Spinal cord (tissue), 10 donors: ENCODE measurements around the gene TES. TPM values are rescaled to one million over a fixed set of nuclear protein-coding genes. Genes with fewer than 3 reads are reported as not detected.

Experiments used
- DNase-seq, 6 donors: peaks; one replicate each; pipeline versions ENCODE4 v3.0.0 to v3.0.0-alpha.2; 2013 to 2015; ENCODE audit warnings: low spot score in 6 of 6, low read depth in 4 of 6
- H3K27ac ChIP-seq: one replicate; pipeline ENCODE4 v1.5.1; 2013; ENCODE audit warnings: low read depth, low read length, control low read depth
- H3K27me3 ChIP-seq: one replicate; pipeline ENCODE4 v1.6.1; 2013; ENCODE audit warnings: low read length; ENCODE audit not compliant: control insufficient read depth, insufficient read depth
- H3K36me3 ChIP-seq: one replicate; pipeline ENCODE4 v1.6.1; 2013; ENCODE audit warnings: low read length; ENCODE audit not compliant: control insufficient read depth, insufficient read depth
- H3K4me1 ChIP-seq: one replicate; pipeline ENCODE4 v1.6.1; 2013; ENCODE audit warnings: low read length; ENCODE audit not compliant: control insufficient read depth, insufficient read depth
- H3K4me3 ChIP-seq: one replicate; pipeline ENCODE4 v1.5.1; 2013; ENCODE audit warnings: low read depth, low read length, control low read depth
- H3K9me3 ChIP-seq: one replicate; pipeline ENCODE4 v1.6.1; 2013; ENCODE audit warnings: low read length; ENCODE audit not compliant: control insufficient read depth, insufficient read depth
- WGBS: methylation state at CpG from one replicate; pipeline ENCODE4 v1.1.5; 2013; ENCODE audit warnings: missing lambda C conversion rate; ENCODE audit not compliant: insufficient coverage; 5-methylcytosine and 5-hydroxymethylcytosine counted together
- long read RNA-seq, 4 donors: transcript quantifications; one replicate each; lab custom pipeline, GENCODE V29; 2026
- polyA plus RNA-seq, 2 donors: library from polyadenylated mRNA; unstranded; fragments of 120-200 nt; gene quantifications; one replicate each; pipeline ENCODE4 v1.2.1, GENCODE V29; 2013; ENCODE audit not compliant: insufficient read length in 2 of 2
- total RNA-seq, 2 donors: library from RNA; depleted of rRNA in 1 of 2; stranded (reverse); fragments of 120-200 nt in 1 of 2; fragments of >200 nt in 1 of 2; gene quantifications; one replicate each; pipeline versions ENCODE4 v1.2.3 to v1.2.4, GENCODE V29; 2013 to 2014
- donor health status: healthy.

TES gene, protein sequence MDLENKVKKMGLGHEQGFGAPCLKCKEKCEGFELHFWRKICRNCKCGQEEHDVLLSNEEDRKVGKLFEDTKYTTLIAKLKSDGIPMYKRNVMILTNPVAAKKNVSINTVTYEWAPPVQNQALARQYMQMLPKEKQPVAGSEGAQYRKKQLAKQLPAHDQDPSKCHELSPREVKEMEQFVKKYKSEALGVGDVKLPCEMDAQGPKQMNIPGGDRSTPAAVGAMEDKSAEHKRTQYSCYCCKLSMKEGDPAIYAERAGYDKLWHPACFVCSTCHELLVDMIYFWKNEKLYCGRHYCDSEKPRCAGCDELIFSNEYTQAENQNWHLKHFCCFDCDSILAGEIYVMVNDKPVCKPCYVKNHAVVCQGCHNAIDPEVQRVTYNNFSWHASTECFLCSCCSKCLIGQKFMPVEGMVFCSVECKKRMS
- total RNA-seq (10 to 100 TPM; 28.3 to 35.4 TPM), polyA plus RNA-seq (10 to 100 TPM; 13.1 to 13.7 TPM)
- long read RNA-seq, donor 1, transcript TES-201 (7 exons, 2,782 nt): major isoform, 5 of 10 reads
- long read RNA-seq, donor 1, partial matches to known transcripts: 5 of 10 reads
- long read RNA-seq, donor 1, other reads (novel, unspliced or antisense): 0 of 10 reads
- long read RNA-seq, donor 2, partial matches to known transcripts: 0 of 1 reads
- long read RNA-seq, donor 2, other reads (novel, unspliced or antisense): 0 of 1 reads
- long read RNA-seq, donor 3, partial matches to known transcripts: 0 of 5 reads
- long read RNA-seq, donor 3, other reads (novel, unspliced or antisense): 0 of 5 reads
- long read RNA-seq, donor 4, transcript TES-211 (3 exons, 911 nt): minor isoform, 8 of 186 reads
- long read RNA-seq, donor 4, transcript TES-201 (7 exons, 2,782 nt): major isoform, 21 of 186 reads
- long read RNA-seq, donor 4, partial matches to known transcripts: 157 of 186 reads
- long read RNA-seq, donor 4, other reads (novel, unspliced or antisense): 0 of 186 reads

DNA sequence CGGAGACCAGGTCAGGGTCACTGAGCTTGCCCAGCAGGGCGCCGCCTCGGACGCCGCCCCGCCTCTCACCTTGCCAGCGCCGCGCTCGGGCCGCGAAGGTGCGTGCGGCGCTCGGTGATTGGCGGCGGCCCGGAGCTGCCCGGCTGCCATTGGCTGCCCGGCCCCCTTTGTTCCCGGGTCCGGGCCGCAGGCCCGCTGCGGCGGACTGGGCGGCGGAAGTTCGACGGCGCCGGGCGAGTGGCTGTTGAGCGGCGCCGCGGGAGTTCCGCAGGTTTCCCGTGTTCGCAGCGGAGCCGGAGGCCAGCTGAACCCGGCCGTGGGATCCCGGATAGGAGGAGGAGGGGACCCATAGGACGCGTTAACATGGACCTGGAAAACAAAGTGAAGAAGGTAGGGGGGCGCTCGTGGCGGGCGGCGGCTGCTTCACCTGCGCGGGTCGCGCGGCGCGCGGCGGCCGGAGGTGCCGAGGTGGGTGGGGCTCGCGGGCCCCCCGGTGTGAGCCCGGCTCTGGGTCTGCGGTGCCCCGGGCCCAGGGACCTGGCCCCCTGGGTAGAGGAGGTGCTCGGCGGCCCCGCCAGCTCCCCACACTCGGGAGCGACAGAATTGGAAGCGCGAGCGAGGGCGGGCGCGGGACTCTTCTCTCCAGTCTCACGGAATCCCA lies at the start of gene TES:
TSS of gene TES (plus strand) at position 195 of the 661 bp plus-strand sequence. CDS start at position 364, 169 bp downstream.
- peak within 1 kb of the TSS; percentile 40 for H3K27ac ChIP-seq
- WGBS: under 1% methylated on average over 83 of the region's 83 CpGs
- peak in 3 of 6 donors; percentile 7 to 79 (median 71) for DNase-seq
- H3K9me3 ChIP-seq: no peaks in the 10 kb centered on the region
- no peaks in the 10 kb centered on the region for H3K36me3 ChIP-seq
- peak within 1 kb of the TSS; percentile 59 for H3K4me3 ChIP-seq
- peaks cover 27% of the 10 kb centered on the region for H3K27me3 ChIP-seq
- peaks cover 7% of the 10 kb centered on the region for H3K4me1 ChIP-seq

DNA sequence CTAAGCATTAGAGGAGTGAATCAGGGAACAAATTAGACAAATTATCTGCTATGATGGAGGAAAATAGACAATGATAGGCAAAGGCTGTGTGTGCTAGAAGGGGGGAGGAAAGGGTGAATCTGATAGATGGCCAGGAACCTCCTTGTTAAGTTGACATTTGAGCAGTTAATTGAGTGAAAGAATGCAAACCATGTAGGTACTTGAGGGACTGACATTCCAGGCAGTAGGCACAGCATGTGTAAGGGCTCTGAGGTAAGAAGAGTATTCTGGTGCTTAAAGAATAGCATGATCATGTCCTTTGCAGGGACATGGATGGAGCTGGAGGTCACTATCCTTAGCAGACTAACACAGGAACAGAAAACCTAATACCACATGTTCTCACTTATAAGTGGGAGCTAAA lies 48.6 kb upstream of the TES start:
- no peaks in the 10 kb centered on the region for H3K36me3 ChIP-seq
- H3K9me3 ChIP-seq: no peaks in the 10 kb centered on the region
- H3K27ac ChIP-seq: no peak overlapping the region
- no peaks in the 10 kb centered on the region for H3K4me1 ChIP-seq
- DNase-seq: no peak
- no peak overlapping the region for H3K4me3 ChIP-seq
- no peaks in the 10 kb centered on the region for H3K27me3 ChIP-seq

GRCh38 chr7:116162254-116162653 lies 48.1 kb upstream of the TES start:
- no peaks in the 10 kb centered on the region for H3K4me1 ChIP-seq
- H3K9me3 ChIP-seq: no peaks in the 10 kb centered on the region
- H3K4me3 ChIP-seq: no peak overlapping the region
- H3K36me3 ChIP-seq: no peaks in the 10 kb centered on the region
- H3K27me3 ChIP-seq: no peaks in the 10 kb centered on the region
- DNase-seq: no peak
- H3K27ac ChIP-seq: no peak overlapping the region

GRCh38 chr7:116162992-116163391 lies 47.3 kb upstream of the TES start:
- H3K27me3 ChIP-seq: no peaks in the 10 kb centered on the region
- no peaks in the 10 kb centered on the region for H3K36me3 ChIP-seq
- H3K4me1 ChIP-seq: no peaks in the 10 kb centered on the region
- H3K4me3 ChIP-seq: no peak overlapping the region
- H3K27ac ChIP-seq: no peak overlapping the region
- H3K9me3 ChIP-seq: no peaks in the 10 kb centered on the region
- DNase-seq: no peak

DNA sequence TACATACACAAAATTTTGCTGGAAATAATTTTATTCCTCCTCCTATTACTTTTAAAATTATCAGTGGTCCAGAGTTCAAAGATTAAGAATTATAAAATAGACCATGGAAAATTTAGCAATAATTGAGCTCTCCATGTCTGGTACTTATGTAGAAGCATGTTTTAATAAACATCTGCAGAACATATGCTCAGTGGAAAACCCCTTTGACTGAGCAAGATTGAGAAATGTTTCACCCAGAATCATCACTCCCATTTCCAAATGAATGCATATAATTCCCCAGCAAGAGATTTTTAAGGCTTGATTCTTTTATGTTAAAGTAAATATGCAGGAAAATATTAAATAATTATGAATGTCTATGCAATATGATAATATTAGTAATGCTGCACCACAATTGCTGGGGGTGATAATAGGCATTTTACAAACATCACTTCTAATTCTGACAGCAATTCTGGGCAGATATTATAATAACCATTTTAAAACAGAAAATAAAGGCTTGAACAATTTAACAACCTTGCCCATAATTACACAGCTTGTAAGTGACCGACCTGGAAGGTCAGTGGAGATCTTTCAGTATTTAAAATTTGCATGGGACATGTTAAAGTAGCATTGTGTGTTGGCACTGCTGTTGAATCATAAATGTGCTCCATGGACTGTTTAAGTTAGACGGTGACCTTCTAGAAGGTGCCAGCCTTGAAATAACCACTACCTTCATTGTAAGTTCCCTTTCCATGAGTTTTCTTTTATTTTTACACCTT lies 45.6 kb upstream of the TES start:
- no CpG with 5 or more reads among the region's 2 CpGs for WGBS

GRCh38 chr7:116165717-116166116 lies 44.6 kb upstream of the TES start:
- Histone ChIP-seq H3K4me1 (no peaks in the 10 kb centered on the region), H3K4me3 (no peak overlapping the region), H3K27me3 (no peaks in the 10 kb centered on the region), H3K36me3 (no peaks in the 10 kb centered on the region), H3K27ac (no peak overlapping the region), H3K9me3 (no peaks in the 10 kb centered on the region)
- DNase-seq: no peak
- WGBS: no CpG with 5 or more reads among the region's 2 CpGs

More for the DNA sequence above, 45.6 kb upstream of the TES start:
- Histone ChIP-seq H3K9me3 (no peaks in the 10 kb centered on the region), H3K27ac (no peak overlapping the region), H3K4me3 (no peak overlapping the region), H3K27me3 (no peaks in the 10 kb centered on the region), H3K4me1 (no peaks in the 10 kb centered on the region), H3K36me3 (no peaks in the 10 kb centered on the region)
- no peak for DNase-seq

DNA sequence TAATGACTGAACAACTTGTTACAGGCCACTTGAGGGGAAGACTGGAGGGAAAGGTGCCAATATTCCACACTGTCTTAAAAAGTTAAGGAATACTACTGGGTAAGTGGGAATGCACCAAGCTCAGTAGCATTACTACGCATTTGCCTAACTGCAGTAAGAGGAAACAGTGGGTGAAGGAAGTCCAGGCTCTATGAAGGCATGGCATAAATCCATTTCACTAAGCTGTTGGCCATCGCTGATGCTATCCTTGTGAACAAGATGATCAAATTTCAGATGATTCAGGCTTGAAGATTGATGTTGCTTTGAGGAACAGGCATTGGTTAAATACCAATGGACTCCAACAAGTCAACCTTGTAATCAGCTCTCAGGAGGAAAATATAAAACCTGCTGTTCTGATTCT lies 44.2 kb upstream of the TES start:
- 100% methylated on average over 2 of the region's 2 CpGs for WGBS
- Histone ChIP-seq H3K27ac (no peak overlapping the region), H3K4me3 (no peak overlapping the region), H3K27me3 (no peaks in the 10 kb centered on the region), H3K36me3 (no peaks in the 10 kb centered on the region), H3K9me3 (no peaks in the 10 kb centered on the region), H3K4me1 (no peaks in the 10 kb centered on the region)
- no peak for DNase-seq

GRCh38 chr7:116167177-116167576 lies 43.2 kb upstream of the TES start:
- H3K4me1 ChIP-seq: no peaks in the 10 kb centered on the region
- no peak for DNase-seq
- no peak overlapping the region for H3K27ac ChIP-seq
- 86% methylated on average over 2 of the region's 4 CpGs for WGBS
- H3K36me3 ChIP-seq: no peaks in the 10 kb centered on the region
- no peak overlapping the region for H3K4me3 ChIP-seq
- no peaks in the 10 kb centered on the region for H3K9me3 ChIP-seq
- H3K27me3 ChIP-seq: no peaks in the 10 kb centered on the region

- no peak overlapping the region for H3K4me3 ChIP-seq
- WGBS: no CpG with 5 or more reads among the region's 1 CpG
- H3K9me3 ChIP-seq: no peaks in the 10 kb centered on the region
- H3K4me1 ChIP-seq: no peaks in the 10 kb centered on the region
- DNase-seq: no peak
- no peaks in the 10 kb centered on the region for H3K27me3 ChIP-seq
- no peaks in the 10 kb centered on the region for H3K36me3 ChIP-seq
- no peak overlapping the region for H3K27ac ChIP-seq
These were observed 41.3 kb upstream of the TES start for GRCh38 chr7:116169060-116169459.
